MV-4-11 (cell line): ENCODE measurements around the gene OTUD5.

Source experiments
- DNase-seq: peaks from one replicate; lab custom pipeline; 2025; lab: John Stamatoyannopoulos, UW

Gene OTUD5

DNA sequence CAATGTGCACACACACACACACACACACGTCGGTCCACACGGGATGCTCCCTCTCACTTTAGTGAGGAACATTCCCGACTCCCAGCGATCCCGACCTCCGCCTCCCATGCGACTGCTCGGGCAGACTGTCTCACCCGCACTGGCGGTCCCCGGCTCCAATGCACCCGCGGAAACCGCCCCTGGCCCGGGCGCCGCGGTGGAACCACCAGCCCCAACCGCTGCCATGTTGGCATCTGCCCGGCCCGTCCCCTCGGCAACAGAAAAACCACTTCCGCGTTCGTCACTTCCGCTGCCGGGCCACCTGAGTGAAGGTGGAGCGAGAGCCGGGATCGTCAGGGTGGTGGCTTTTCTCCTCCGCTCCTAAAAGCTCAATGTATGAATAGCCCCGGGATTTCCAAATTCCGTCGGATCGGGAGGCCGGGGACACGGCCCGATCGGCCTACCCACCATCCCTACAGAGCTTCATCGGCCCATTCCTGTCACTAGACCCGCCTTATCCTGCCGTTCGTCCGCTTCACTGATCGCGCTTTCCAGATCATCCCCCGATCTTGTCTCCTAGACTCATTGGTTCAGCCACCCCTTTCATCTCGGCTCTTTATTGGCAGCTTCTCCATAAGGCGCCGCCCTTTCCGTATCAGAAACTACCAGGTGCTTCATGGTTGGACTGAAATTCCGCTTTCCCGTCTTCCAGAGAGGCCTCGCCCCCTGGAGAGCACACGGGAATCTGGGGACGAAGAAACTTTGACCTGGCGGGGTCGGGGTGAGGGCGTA is 45.8 kb downstream of the OTUD5 start, which contains the start of gene SLC35A2:
Gene SLC35A2 (minus strand): TSS at position 235 of the 771 bp plus-strand sequence. CDS start 10 bp downstream, at position 225.
- peak; percentile 68 for DNase-seq

- peak; percentile 55 for DNase-seq
Observed at GRCh38 chrX:48910926-48911411, 46.4 kb downstream of the OTUD5 start.

GRCh38 chrX:48909703-48910294 is 47.6 kb downstream of the OTUD5 start:
- no peak for DNase-seq

DNA sequence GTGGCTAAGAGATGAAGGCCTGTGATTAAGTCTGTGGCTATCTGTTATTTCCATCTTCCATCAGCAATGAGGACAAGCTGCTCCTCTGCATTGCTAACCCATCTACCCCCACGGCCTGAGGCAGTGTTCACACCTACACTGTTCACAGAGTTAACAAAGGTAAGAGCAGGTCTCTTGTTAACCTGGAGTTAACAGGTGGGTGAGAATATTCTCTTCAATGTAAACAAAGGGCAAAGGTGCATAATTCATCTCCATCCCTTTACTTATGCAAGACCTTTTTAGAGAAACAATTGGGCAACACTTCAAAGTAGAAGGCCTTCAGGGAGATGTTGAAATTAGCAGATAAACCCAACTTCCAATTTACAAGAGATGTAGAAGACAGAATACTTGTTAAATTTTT is 48.8 kb downstream of the OTUD5 start:
- DNase-seq = no peak

GRCh38 chrX:48905090-48905790 is 52.2 kb downstream of the OTUD5 start:
- DNase-seq = no peak

DNA sequence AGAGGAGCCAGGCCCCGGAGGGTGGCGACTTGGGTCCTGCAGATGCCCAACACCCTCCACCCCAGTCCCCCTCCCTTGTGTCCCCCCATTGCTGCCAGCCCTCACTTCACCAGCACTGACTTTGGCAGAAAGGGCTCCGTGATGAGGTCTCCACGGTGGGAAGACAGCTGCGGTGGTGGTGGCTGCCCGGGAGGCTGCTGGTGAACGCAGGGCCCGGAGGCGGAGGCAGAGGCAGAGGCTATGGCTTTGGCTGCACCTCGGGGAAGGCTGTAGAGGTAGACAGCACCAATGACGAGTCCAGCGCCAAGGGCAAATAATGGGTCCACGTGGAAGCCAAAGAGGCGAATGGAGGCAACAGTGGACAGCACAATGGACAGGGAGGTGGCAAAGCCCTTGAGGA is 52.8 kb downstream of the OTUD5 start:
- DNase-seq = no peak

GRCh38 chrX:48904180-48904579 is 53.2 kb downstream of the OTUD5 start:
- no peak for DNase-seq

- DNase-seq = no peak
Observed at GRCh38 chrX:48903290-48903689, 54.1 kb downstream of the OTUD5 start.

DNA sequence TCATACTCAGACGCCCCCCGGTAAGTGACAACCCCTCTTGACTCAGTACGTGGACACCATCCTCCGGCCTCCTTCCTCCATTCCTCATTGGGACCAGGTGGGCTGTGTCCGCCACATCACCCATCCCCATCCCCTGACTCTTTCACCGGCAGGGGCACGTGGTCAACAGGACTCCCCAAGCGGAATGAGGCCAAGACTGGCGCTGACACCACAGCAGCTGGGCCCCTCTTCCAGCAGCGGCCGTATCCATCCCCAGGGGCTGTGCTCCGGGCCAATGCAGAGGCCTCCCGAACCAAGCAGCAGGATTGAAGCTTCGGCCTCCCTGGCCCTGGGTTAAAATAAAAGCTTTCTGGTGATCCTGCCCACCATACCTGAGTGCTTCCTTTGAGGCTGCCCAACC is 54.6 kb downstream of the OTUD5 start:
- no peak for DNase-seq

GRCh38 chrX:48902135-48902534 is 55.3 kb downstream of the OTUD5 start:
- DNase-seq = no peak

- DNase-seq = no peak
Observed at GRCh38 chrX:48901069-48901468, 56.3 kb downstream of the OTUD5 start.

DNA sequence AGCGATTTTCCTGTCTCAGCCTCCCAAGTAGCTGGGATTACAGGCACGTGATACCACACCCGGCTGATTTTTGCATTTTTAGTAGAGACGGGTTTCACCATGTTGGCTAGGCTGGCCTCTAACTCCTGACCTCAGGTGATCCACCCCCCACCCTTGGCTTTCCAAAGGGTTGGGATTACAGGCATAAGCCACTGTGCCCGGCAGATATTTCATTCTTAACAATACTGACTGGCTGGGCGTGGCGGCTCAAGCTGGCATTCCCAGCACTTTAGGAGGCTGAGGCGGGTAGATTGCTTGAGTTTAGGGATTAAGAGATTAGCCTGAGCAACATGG is 58.4 kb downstream of the OTUD5 start:
- no peak for DNase-seq

DNA sequence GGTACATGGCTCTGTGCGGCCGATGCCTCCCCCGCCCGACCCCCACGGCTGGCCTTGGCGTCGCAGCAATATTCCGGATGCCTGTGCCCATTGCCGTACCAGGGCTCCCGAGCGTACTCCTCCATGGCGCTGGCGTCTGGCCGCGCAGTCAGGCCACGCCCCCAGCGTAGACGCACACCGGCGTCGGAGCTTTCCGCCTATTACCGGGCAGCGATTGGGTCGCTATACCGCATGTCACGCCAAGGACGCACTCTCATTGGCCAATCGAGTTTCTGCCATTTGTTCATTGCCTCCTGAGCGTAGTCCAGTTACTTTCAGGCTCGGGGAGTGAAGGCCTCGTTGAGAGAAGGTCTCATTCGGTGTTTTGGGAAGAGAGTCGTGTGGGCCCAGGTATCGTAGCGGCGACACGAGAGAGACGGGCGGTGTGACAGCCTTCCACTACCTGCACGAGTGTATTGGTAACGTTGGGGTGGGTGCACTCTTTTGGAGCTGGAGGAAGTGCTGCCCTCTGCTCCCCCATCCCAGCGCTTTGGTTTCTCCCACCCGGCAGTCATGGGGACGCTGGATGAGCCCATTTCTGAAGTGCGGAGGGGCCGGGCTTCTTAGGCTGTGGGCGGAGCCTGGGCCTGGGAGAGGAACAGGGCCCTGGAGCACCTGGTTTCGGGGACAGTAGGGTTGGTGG is 59.6 kb downstream of the OTUD5 start, which contains the start of the genes PQBP1 and TIMM17B:
Gene PQBP1 (plus strand): TSS at position 306 of the 682 bp plus-strand sequence. CDS start 580 bp downstream, outside the sequence.
Gene TIMM17B (minus strand): TSS at position 144 of the 682 bp plus-strand sequence. CDS start 19 bp downstream, at position 125.
- DNase-seq = peak; percentile 93

- DNase-seq = peak; percentile 46
Observed at GRCh38 chrX:48897157-48897624, 60.2 kb downstream of the OTUD5 start.

DNA sequence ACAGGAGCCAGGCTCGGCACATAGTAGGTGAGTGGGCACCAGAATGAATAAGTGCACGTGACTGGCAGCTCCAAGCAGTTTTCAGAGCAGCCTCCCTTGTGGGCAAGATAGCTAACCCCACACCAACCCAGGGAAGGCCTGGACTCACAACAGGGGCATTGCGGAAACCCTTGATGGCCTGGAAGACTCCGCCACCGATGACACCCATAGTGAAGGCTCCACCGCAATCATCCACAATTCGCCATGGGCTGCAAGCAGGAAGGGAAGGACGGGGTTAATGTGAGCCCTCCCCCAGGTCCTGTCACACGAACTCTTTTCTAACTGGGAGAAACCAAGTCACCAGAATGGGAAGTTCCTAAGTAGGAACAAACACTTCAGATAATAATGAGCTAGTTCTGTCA is 60.8 kb downstream of the OTUD5 start:
- peak; percentile 16 for DNase-seq

- DNase-seq = no peak
Observed at GRCh38 chrX:48894891-48895290, 62.5 kb downstream of the OTUD5 start.

DNA sequence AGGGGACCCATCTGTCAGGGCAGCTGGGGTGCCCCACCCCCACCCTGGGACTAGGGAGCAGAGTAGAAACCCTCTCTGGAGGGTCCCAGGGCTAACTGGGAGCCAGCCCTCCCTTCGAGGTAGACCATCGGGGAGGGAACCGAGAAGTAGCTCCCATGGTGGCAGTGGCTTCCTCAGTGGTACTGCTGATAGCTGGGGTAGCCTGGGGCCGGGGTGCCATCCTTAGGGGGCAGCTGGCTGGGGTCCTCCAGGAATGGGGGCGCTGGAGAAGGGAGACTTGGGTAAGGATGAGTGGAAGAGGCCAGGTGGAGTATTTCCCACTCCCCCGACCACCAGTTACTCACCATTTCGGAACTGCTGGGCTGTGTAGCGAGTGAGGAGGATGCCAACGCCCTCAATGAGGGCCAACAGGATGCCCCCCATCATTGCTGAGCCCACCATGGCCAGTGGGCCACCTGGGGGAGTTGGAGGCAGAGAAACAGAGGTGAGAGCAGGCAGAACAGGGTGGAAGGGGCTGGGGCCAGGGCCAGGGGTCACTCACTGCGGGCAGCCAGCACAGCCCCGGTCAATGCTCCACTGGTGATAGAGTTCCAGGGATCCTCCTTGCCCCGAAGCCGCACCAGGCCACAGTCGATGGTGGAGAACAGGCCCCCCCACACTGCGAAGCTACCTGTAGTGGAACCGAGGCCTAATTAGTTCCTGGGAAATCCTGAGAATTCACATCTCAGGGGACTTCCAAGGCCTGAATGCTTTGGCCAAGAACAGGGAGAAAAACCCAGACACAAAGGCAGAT is 63.7 kb downstream of the OTUD5 start:
- DNase-seq = no peak

DNA sequence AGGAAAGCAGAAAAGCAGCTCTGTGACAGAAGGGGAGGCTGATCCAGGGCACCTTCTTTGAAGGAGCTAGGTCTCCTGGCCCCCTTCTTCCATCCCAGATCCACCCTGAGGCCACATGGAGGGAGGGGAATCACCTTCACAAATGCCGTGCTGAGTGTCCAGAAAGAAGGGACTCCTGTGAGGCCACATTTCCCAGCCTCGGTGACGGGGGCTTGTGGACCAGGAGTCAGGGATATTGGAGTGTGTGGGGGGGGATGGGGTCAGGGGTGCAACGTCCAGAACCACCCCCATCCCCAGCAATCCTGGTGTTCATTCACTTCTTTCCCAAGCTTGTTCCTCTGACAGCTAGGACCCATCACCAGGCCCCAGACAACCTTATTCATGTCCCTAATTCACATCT is 64.5 kb downstream of the OTUD5 start:
- no peak for DNase-seq

DNA sequence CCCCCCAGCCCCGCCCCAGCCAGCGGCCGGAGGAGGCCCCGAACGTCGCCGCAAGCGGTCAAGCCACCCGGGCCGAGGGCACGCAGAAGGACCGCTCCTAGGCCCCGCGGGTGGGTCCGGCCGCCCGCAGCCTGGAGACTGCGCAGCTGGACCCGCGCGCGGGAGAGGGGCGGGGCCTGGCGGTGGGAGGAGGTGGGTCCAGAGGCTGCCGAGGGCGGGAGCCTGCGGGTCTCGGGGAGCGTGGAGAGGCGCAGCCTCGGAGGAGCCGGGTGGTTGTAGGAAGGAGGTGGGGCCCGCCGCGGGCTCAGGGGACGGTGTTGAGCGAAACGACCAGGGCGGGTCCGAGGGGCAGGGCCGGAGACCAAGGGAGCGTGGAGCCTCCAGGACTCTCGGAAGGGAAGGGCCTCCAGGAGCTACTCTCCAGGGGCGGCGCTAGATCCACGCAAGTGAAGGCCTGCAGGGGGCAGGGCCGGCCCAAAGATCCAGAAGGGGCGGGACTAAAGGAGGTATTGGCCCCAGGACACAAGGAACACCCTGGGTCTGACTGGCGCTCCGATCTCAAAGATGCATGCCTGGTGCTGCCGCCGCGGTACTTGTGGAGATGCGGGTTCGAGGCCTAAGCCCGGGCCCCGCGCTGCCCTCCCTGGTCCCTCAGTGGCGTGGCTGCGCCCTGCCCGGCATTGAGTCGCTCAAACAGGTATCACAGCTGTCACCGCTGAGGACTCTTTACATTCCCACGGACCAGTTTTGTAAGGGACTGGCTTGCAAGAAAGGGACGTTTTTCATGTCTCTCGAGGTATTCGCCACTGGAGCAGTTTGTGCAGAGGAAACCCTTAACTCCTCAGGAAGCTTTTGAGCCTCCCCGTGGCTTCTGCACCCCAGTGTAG is 65.8 kb downstream of the OTUD5 start:
- peak; percentile 82 for DNase-seq

DNA sequence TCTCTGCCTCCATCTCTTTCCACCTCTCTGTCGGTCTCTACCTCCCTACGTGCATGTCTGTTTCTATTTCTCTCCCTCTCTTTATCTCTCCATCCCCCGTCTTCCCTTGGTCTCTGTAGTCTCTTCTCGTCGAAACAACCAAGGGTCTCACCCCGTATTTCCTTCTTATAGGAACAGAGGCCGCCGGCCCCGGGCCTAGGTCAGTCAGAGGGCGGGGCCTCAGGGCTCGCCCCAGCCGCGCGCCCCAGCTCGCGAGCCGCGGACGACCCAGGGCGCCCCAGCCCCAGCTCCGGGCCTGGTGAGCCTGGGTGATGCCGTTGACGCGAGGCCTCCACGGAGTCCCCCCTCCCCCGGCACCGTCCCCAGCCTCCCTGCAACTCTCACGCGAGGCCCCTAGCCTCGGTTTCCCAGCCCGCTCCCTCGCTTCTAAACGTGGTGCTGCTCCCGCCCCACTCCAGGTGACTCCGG is 66.4 kb downstream of the OTUD5 start:
- DNase-seq = no peak
